NT2/D1 (cell line): Measurements from ENCODE around the gene GRB7.

Experiments
- SUZ12 ChIP-seq: IDR thresholded peaks from 2 replicates; pipeline ENCODE4 v1.6.1; 2011; ENCODE audit not compliant: insufficient read length, insufficient read depth; ENCODE audit errors: extremely low read depth
- YY1 ChIP-seq: IDR thresholded peaks from 2 replicates; pipeline ENCODE4 v1.6.1; 2011; ENCODE audit not compliant: insufficient read length, insufficient read depth

DNA sequence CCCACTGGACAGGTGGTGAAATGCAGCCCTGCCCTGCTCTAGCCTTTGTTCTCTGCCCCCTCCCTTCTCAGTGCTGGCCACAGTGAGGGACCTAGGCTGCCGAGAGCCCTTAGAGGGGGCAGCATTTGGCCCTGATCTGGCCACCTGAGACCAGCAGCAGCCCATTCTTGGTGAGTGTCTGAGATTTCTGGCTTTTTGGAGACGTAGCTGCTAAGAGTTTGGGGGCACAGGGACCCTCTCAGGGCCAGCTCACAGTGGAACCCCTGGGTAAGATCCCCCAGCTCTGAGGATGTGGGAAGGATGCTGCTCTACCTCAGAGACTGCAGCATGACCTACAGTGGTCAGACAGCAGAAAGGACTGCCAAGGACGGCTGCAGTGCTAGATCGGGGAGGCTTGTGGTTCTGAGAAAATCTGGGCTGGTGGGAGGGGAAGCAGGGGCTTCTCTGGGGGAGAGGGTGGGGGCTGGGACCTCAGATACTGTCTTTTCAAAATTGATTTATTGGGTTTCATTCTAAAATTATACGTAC, 13.3 kb downstream of the GRB7 start:
- TF ChIP-seq YY1 (no peak), SUZ12 (no peak)
